HepG2 (cell line): ENCODE data around the gene FGF21. TPM values are rescaled to one million over a fixed set of nuclear protein-coding genes. Genes with fewer than 3 reads are reported as not detected.

ENCODE experiments used
- CBX2 ChIP-seq, 2 experiments: fragments of 200-600 bp in 1 of 2; sonication (generic); formaldehyde crosslinking in 1 of 2; IDR thresholded peaks; 2 replicates each; pipeline versions ENCODE4 v1.7.0 to v1.8.1; 2018 to 2022; ENCODE audit warnings: low read depth in 2 of 2, low read length in 1 of 2, mild to moderate bottlenecking in 1 of 2, missing genetic modification reagents in 1 of 2
- HCFC1 ChIP-seq: fragments of 150-350 bp; IDR thresholded peaks from 2 replicates; pipeline ENCODE4 v1.6.1; 2014; ENCODE audit warnings: low read depth, low read length
- NCOA2 ChIP-seq: sonication (generic); formaldehyde crosslinking; IDR thresholded peaks from 2 replicates; pipeline ENCODE4 v1.8.0; 2022; ENCODE audit warnings: inconsistent platforms
- NFIB ChIP-seq: sonication (generic); formaldehyde crosslinking; IDR thresholded peaks from 2 replicates; pipeline ENCODE4 v1.9.0; 2021; ENCODE audit warnings: missing genetic modification reagents, mild to moderate bottlenecking, borderline replicate concordance
- ONECUT2 ChIP-seq: sonication (generic); formaldehyde crosslinking; IDR thresholded peaks from 2 replicates; pipeline ENCODE4 v1.4.0; 2020; ENCODE audit warnings: missing genetic modification reagents
- PAF1 ChIP-seq: IDR thresholded peaks from 2 replicates; pipeline ENCODE4 v1.6.1; 2016; ENCODE audit warnings: missing genetic modification reagents, missing compliant biosample characterization
- ZNF124 ChIP-seq: sonication (generic); formaldehyde crosslinking; IDR thresholded peaks from 2 replicates; pipeline ENCODE4 v1.4.0; 2020; ENCODE audit warnings: missing genetic modification reagents
- ZNF350 ChIP-seq: sonication (generic); formaldehyde crosslinking; IDR thresholded peaks from 2 replicates; pipeline ENCODE4 v1.4.0; 2020; ENCODE audit warnings: mild to moderate bottlenecking, low read depth, missing genetic modification reagents, borderline replicate concordance
- polyA plus RNA-seq, 8 experiments: library from polyadenylated mRNA; depleted of rRNA in 3 of 8; stranded (reverse) in 7 of 8; unstranded in 1 of 8; fragments of >200 nt; fragmentation: Illumina TruSeq in 4 of 8; extraction: Trizol in 4 of 8; gene quantifications; 2 replicates each; pipeline versions ENCODE4 v1.2.1 to v1.2.3, GENCODE V29; 2011 to 2016; ENCODE audit warnings: low read depth in 4 of 8, missing spikeins in 1 of 8, mixed read lengths in 1 of 8; ENCODE audit not compliant: insufficient read depth in 1 of 8
- total RNA-seq, 5 experiments: library from RNA; depleted of rRNA; stranded (reverse); fragments of >200 nt; fragmentation: Illumina TruSeq; extraction: Trizol; gene quantifications; 2 replicates each; pipeline ENCODE4 v1.2.3, GENCODE V29; 2016; ENCODE audit warnings: low read depth in 1 of 5
- TF ChIP-seq, protein P1 (sequence below): sonication (generic); formaldehyde crosslinking; IDR thresholded peaks from 2 replicates; pipeline ENCODE4 v1.4.0; 2020; ENCODE audit warnings: missing genetic modification reagents
- TF ChIP-seq, protein P2 (sequence below), 2 experiments: IDR thresholded peaks; 2 replicates each; pipeline ENCODE4 v1.6.1; 2011 to 2012; ENCODE audit warnings: low read length in 2 of 2, borderline replicate concordance in 1 of 2, low read depth in 1 of 2, mild to moderate bottlenecking in 1 of 2, moderate library complexity in 1 of 2
- TF ChIP-seq, protein P3 (sequence below): IDR thresholded peaks from 2 replicates; pipeline ENCODE4 v1.6.1; 2016; ENCODE audit warnings: missing compliant biosample characterization, missing genetic modification reagents, borderline replicate concordance
- TF ChIP-seq, protein P4 (sequence below): sonication (generic); formaldehyde crosslinking; IDR thresholded peaks from 2 replicates; pipeline ENCODE4 v1.5.1; 2020; ENCODE audit warnings: mild to moderate bottlenecking, missing genetic modification reagents, borderline replicate concordance
- TF ChIP-seq, protein P5 (sequence below): IDR thresholded peaks from 2 replicates; pipeline ENCODE4 v1.6.1; 2012; ENCODE audit warnings: inconsistent platforms
- TF ChIP-seq, protein P6 (sequence below): conservative IDR thresholded peaks from 2 replicates; pipeline ENCODE4 v1.6.1; 2018; ENCODE audit warnings: missing genetic modification reagents

The FGF21 gene
- total and polyA plus RNA-seq, 2 of the 13 experiments (the other 11 are each of a cell fraction or from before 2014, with no cell fraction given), result 0.17 TPM; not detected in 1

DNA sequence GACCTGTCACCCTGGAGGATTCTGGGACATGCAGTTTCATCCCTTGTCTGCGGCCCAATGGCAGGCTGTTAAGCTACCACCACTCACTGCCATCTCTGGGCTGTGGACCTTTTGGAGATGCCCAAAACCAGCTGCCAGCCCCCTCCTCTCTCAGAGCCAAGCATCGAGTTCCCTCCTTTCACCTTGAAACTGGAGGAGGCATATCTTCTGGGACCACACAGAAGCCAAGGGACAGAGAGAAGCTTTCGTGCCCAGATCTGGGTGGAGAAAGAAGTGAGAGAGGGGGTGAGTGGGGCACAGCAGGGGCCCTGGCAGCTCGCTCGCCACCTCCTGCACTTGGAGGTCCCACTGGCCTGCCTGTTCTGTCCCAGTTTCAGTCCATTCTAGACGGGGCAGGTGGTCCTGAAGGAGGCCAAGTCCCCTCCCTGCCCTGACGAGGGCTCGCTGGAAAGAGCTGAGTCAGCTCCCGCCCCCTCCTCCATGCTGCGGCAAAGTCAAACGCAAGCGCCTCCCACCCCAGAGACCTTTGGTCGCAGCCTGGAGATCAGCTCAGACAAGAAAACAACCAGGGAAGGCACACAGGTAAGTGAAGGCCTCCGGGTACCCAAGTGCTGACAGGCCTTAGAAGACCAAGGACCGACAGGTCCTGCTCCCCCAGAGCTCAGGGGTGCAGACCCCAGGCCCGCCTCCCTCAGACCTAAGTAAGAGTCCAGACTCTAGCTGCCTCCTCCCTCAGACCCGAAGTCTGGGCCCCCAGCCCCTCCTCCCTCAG is 51.7 kb downstream of the FGF21 start (continued):
- TF ChIP-seq, protein P1, sequence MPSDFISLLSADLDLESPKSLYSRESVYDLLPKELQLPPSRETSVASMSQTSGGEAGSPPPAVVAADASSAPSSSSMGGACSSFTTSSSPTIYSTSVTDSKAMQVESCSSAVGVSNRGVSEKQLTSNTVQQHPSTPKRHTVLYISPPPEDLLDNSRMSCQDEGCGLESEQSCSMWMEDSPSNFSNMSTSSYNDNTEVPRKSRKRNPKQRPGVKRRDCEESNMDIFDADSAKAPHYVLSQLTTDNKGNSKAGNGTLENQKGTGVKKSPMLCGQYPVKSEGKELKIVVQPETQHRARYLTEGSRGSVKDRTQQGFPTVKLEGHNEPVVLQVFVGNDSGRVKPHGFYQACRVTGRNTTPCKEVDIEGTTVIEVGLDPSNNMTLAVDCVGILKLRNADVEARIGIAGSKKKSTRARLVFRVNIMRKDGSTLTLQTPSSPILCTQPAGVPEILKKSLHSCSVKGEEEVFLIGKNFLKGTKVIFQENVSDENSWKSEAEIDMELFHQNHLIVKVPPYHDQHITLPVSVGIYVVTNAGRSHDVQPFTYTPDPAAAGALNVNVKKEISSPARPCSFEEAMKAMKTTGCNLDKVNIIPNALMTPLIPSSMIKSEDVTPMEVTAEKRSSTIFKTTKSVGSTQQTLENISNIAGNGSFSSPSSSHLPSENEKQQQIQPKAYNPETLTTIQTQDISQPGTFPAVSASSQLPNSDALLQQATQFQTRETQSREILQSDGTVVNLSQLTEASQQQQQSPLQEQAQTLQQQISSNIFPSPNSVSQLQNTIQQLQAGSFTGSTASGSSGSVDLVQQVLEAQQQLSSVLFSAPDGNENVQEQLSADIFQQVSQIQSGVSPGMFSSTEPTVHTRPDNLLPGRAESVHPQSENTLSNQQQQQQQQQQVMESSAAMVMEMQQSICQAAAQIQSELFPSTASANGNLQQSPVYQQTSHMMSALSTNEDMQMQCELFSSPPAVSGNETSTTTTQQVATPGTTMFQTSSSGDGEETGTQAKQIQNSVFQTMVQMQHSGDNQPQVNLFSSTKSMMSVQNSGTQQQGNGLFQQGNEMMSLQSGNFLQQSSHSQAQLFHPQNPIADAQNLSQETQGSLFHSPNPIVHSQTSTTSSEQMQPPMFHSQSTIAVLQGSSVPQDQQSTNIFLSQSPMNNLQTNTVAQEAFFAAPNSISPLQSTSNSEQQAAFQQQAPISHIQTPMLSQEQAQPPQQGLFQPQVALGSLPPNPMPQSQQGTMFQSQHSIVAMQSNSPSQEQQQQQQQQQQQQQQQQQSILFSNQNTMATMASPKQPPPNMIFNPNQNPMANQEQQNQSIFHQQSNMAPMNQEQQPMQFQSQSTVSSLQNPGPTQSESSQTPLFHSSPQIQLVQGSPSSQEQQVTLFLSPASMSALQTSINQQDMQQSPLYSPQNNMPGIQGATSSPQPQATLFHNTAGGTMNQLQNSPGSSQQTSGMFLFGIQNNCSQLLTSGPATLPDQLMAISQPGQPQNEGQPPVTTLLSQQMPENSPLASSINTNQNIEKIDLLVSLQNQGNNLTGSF (CRISPR knock-in tag), result no peak
- TF ChIP-seq NCOA2 (CRISPR knock-in tag) (no peak), ZNF124 (CRISPR knock-in tag) (no peak), HCFC1 (no peak), ZNF350 (0 out of 2 replicates have a peak, but pooled peaks have one; percentile 22), NFIB (CRISPR knock-in tag) (no peak), ONECUT2 (no peak), CBX2 (IDR thresholded peaks at IDR 0.05; ENCODE audit: low read depth, low read length) (no peak), CBX2 (CRISPR knock-in tag; IDR thresholded peaks at IDR 0.05; ENCODE audit: low read depth) (no peak), PAF1 (CRISPR knock-in tag) (no peak)
- TF ChIP-seq, protein P2, sequence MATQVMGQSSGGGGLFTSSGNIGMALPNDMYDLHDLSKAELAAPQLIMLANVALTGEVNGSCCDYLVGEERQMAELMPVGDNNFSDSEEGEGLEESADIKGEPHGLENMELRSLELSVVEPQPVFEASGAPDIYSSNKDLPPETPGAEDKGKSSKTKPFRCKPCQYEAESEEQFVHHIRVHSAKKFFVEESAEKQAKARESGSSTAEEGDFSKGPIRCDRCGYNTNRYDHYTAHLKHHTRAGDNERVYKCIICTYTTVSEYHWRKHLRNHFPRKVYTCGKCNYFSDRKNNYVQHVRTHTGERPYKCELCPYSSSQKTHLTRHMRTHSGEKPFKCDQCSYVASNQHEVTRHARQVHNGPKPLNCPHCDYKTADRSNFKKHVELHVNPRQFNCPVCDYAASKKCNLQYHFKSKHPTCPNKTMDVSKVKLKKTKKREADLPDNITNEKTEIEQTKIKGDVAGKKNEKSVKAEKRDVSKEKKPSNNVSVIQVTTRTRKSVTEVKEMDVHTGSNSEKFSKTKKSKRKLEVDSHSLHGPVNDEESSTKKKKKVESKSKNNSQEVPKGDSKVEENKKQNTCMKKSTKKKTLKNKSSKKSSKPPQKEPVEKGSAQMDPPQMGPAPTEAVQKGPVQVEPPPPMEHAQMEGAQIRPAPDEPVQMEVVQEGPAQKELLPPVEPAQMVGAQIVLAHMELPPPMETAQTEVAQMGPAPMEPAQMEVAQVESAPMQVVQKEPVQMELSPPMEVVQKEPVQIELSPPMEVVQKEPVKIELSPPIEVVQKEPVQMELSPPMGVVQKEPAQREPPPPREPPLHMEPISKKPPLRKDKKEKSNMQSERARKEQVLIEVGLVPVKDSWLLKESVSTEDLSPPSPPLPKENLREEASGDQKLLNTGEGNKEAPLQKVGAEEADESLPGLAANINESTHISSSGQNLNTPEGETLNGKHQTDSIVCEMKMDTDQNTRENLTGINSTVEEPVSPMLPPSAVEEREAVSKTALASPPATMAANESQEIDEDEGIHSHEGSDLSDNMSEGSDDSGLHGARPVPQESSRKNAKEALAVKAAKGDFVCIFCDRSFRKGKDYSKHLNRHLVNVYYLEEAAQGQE (IDR thresholded peaks at IDR 0.05; ENCODE audit: borderline replicate concordance in 1 of 2, low read depth in 1 of 2, low read length in 2 of 2), result 0 out of 4 replicates have a peak, but pooled peaks of 1 of the 2 experiments have one; percentile 27
- TF ChIP-seq, protein P3, sequence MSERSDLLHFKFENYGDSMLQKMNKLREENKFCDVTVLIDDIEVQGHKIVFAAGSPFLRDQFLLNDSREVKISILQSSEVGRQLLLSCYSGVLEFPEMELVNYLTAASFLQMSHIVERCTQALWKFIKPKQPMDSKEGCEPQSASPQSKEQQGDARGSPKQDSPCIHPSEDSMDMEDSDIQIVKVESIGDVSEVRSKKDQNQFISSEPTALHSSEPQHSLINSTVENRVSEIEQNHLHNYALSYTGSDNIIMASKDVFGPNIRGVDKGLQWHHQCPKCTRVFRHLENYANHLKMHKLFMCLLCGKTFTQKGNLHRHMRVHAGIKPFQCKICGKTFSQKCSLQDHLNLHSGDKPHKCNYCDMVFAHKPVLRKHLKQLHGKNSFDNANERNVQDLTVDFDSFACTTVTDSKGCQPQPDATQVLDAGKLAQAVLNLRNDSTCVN, result peak; percentile 36; the same call in 1 of the 2 replicates
- TF ChIP-seq, protein P4, sequence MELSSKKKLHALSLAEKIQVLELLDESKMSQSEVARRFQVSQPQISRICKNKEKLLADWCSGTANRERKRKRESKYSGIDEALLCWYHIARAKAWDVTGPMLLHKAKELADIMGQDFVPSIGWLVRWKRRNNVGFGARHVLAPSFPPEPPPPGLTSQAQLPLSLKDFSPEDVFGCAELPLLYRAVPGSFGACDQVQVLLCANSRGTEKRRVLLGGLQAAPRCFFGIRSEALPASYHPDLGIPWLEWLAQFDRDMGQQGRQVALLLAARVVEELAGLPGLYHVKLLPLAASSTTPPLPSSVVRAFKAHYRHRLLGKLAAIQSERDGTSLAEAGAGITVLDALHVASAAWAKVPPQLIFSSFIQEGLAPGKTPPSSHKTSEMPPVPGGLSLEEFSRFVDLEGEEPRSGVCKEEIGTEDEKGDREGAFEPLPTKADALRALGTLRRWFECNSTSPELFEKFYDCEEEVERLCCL, result no peak
- TF ChIP-seq, protein P5, sequence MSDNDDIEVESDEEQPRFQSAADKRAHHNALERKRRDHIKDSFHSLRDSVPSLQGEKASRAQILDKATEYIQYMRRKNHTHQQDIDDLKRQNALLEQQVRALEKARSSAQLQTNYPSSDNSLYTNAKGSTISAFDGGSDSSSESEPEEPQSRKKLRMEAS, result peak; percentile 36; the same call in 1 of the 2 replicates
- TF ChIP-seq, protein P6, sequence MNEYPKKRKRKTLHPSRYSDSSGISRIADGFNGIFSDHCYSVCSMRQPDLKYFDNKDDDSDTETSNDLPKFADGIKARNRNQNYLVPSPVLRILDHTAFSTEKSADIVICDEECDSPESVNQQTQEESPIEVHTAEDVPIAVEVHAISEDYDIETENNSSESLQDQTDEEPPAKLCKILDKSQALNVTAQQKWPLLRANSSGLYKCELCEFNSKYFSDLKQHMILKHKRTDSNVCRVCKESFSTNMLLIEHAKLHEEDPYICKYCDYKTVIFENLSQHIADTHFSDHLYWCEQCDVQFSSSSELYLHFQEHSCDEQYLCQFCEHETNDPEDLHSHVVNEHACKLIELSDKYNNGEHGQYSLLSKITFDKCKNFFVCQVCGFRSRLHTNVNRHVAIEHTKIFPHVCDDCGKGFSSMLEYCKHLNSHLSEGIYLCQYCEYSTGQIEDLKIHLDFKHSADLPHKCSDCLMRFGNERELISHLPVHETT, result peak; percentile 35; the same call in 1 of the 2 replicates
